Osteocyte (in vitro differentiated cells): ENCODE measurements around the gene UTP14C. TPM values are rescaled to one million over a fixed set of nuclear protein-coding genes. Genes with fewer than 3 reads are reported as not detected.

Experiments
- DNase-seq: peaks from one replicate; pipeline ENCODE4 v3.0.0; 2021; ENCODE audit warnings: mixed read lengths; ENCODE audit not compliant: unreplicated experiment; ENCODE audit errors: extremely low spot score
- H3K27ac Mint-ChIP-seq: one replicate; pipeline ENCODE4 v1.8.0; 2021; ENCODE audit warnings: mild to moderate bottlenecking, mixed read lengths; ENCODE audit not compliant: unreplicated experiment
- H3K27me3 Mint-ChIP-seq: one replicate; pipeline ENCODE4 v1.8.0; 2021; ENCODE audit warnings: mixed read lengths; ENCODE audit not compliant: unreplicated experiment
- H3K36me3 Mint-ChIP-seq: one replicate; pipeline ENCODE4 v1.8.0; 2021; ENCODE audit warnings: mixed read lengths; ENCODE audit not compliant: unreplicated experiment
- H3K4me1 Mint-ChIP-seq: one replicate; pipeline ENCODE4 v1.8.0; 2021; ENCODE audit warnings: mixed read lengths; ENCODE audit not compliant: unreplicated experiment
- H3K4me3 Mint-ChIP-seq: one replicate; pipeline ENCODE4 v1.8.0; 2021; ENCODE audit warnings: mild to moderate bottlenecking, moderate library complexity, mixed read lengths; ENCODE audit not compliant: unreplicated experiment
- H3K9me3 Mint-ChIP-seq: one replicate; pipeline ENCODE4 v1.8.0; 2021; ENCODE audit warnings: mixed read lengths; ENCODE audit not compliant: unreplicated experiment
- CTCF ChIP-seq: fragments of 200-600 bp; sonication (generic); IDR thresholded peaks from 2 replicates; pipeline ENCODE4 v1.5.0; 2021; ENCODE audit warnings: antibody characterized with exemption, mild to moderate bottlenecking, moderate library complexity
- total RNA-seq: library from RNA; stranded (reverse); gene quantifications from 2 replicates; pipeline ENCODE4 v1.2.1, GENCODE V29; 2021

UTP14C gene
- total RNA-seq, 1 donor from 2014 or later, result 24.2 TPM

DNA sequence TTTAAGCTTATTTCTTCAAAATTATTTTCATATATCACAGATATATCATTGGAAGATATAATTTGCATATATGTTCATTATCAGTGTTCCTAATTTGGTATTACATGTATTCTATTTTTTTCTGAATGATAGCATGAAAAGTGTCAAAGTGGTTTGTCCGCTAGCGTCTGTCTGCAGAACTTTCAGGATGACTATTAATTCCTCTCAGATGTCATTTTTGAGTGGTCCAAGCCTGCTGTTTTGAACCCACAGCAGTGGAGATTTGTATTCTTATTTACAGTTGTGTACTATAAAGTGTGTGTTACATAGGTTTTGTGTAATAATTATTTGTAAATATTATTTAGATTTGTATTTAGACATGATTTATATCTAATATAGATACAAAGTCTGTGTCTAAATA is 8.5 kb downstream of the UTP14C start:
- TF ChIP-seq CTCF, result no peak
- Mint-ChIP-seq H3K9me3 (peaks cover 5% of the 10 kb centered on the region), H3K36me3 (peaks cover 25% of the 10 kb centered on the region), H3K27me3 (no peaks in the 10 kb centered on the region), H3K4me3 (no peak overlapping the region), H3K4me1 (no peaks in the 10 kb centered on the region), H3K27ac (no peak overlapping the region)
- no peak for DNase-seq

DNA sequence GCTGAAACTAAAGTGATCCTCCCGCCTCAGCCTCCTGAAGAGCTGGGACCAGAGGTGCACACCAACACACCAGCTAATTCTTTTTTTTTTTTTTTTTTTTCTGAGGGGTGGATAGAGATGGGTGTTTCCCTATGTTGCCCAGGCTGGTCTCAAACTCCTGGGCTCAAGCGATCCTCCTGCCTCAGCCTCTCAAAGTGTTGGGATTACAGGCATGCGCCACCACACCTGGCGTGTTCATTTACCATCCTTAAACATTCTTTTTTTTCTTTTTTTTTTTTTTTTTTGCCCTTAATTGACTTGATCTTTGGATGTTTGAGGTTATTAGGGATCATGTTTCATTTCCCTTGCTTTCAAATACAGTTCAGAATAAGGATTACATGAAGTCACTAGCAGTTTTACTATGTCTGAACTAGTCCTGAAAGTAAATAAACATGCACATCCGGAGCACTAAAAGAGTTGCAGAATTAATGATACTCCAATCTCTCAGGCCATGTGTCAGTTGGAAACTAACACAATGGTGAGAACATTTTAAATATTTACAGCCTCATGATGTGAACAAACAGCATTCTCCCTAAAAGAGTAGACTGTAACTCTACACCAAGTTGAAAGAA is 10.2 kb downstream of the UTP14C start:
- H3K9me3 Mint-ChIP-seq, result no peaks in the 10 kb centered on the region
- no peaks in the 10 kb centered on the region for H3K27me3 Mint-ChIP-seq
- H3K4me1 Mint-ChIP-seq, result no peaks in the 10 kb centered on the region
- no peak overlapping the region for H3K4me3 Mint-ChIP-seq
- H3K27ac Mint-ChIP-seq, result no peak overlapping the region
- peaks cover 8% of the 10 kb centered on the region for H3K36me3 Mint-ChIP-seq
- no peak for TF ChIP-seq CTCF
- no peak for DNase-seq

DNA sequence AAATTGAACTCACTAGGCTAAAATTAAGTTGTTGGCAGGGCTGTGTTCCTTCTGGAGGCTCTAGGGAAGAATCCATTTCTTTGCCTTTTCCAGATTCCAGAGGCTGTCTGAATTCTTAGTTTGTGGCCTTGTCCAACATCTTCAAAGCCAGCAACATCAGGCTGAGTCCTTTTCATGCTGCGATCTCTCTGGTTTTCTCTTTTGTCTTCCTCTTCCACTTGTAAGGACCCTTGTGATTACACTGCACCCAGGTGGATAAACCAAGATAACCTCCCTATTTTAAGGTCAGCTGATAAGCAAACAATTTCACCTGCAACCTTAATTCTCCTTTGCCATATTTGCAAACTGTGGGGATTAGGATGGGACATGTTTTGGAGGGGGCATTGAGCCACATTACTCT is 11.5 kb downstream of the UTP14C start:
- DNase-seq, result no peak
- Mint-ChIP-seq H3K9me3 (no peaks in the 10 kb centered on the region), H3K27me3 (no peaks in the 10 kb centered on the region), H3K36me3 (no peaks in the 10 kb centered on the region), H3K27ac (no peak overlapping the region), H3K4me3 (no peak overlapping the region), H3K4me1 (no peaks in the 10 kb centered on the region)
- TF ChIP-seq CTCF, result no peak

DNA sequence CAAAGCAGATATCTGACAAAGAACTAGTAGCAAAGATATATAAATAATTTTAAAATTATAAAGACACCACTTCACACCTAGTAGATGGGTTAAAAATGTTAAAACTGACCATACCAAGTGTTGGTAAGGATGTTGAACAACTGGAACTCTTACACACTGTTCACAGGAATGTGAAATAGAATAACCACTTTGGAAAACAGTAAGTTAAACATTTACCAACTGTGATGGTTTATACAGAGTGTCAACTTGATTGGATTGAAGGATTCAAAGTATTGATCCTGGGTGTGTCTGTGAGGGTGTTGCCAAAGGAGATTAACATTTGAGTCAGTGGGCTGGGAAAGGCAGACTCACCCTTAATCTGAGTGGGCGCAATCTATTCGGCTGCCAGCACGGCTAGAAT is 19.2 kb downstream of the UTP14C start:
- Mint-ChIP-seq H3K27ac (no peak overlapping the region), H3K4me1 (no peaks in the 10 kb centered on the region), H3K4me3 (no peak overlapping the region), H3K36me3 (no peaks in the 10 kb centered on the region), H3K27me3 (no peaks in the 10 kb centered on the region), H3K9me3 (peaks cover 5% of the 10 kb centered on the region)
- TF ChIP-seq CTCF, result no peak
- no peak for DNase-seq

DNA sequence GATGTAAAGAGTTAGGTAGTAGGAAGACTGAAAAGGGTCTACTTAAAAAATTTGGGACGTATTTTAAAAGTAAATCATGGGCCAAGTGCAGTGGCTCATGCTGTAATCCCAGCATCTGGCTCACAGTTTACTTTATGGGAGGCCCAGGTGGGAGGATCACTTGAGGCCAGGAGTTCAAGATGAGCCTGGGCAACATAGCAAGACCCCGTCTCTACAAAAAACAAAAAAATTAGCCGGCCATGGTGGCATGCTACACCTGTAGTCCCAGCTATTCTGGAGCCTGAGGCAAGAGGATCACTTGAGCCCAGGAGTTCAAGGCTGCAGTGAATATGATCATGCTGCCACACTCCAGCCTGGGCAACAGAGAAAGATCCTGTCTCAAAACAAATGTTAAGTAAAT is 23.0 kb downstream of the UTP14C start:
- DNase-seq, result no peak
- no peak for TF ChIP-seq CTCF
- no peak overlapping the region for H3K4me3 Mint-ChIP-seq
- no peaks in the 10 kb centered on the region for H3K36me3 Mint-ChIP-seq
- H3K27me3 Mint-ChIP-seq, result no peaks in the 10 kb centered on the region
- no peaks in the 10 kb centered on the region for H3K9me3 Mint-ChIP-seq
- H3K27ac Mint-ChIP-seq, result no peak overlapping the region
- H3K4me1 Mint-ChIP-seq, result no peaks in the 10 kb centered on the region
